PC-3 (cell line): ENCODE results near the gene CYP2A7.
"Not testable (repeated sequence)": the region's sequence is repeated elsewhere in the genome, so short reads cannot be mapped to it uniquely, and the experiment has no call there.

ENCODE experiments used
- EZH2 ChIP-seq: fragments of 300-600 bp; sonication (generic); IDR thresholded peaks from one replicate; pipeline ENCODE4 v1.6.1; 2017; ENCODE audit warnings: antibody characterized with exemption, mild to moderate bottlenecking, low read length; ENCODE audit not compliant: unreplicated experiment
- EZH2phosphoT487 ChIP-seq: fragments of 300-600 bp; sonication (generic); IDR thresholded peaks from 2 replicates; pipeline ENCODE4 v1.6.1; 2018; ENCODE audit warnings: mild to moderate bottlenecking, antibody characterized with exemption, low read length, borderline replicate concordance
- TF ChIP-seq, protein P1 (sequence below): fragments of 300-600 bp; sonication (generic); conservative IDR thresholded peaks from 2 replicates; pipeline ENCODE4 v1.5.1; 2017; ENCODE audit warnings: antibody characterized with exemption, low read depth, mild to moderate bottlenecking, low read length

DNA sequence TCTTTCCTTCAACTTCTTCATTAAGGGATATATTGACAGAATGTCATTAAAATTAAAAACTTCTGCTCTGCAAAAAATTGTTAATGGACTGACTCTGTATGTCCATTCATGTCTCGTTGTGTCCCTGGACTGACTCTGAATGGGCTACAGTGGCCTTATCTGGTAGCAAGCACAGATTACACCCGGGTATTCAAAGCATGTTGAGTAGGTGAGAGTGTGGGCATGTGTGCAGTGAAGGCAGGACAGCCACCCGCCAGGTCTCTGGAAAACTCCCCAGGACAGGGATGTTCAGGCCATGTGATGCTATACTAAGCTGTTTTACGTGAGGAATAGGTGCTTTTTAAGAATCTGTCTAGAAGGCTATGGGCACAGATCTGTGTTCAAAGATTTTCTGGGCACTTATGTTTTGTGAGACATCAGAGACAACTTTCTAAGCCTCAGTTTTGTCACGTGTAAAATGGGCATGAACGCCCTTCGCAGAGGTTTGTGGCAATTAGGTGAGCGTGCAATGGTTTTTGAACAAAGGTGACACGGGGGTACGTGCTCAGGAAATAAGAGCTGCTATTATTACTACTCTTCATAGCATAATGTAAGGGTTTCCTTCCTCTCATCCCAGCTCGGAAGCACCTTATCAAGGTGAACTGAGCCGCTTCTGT lies 38.9 kb downstream of the CYP2A7 start:
- TF ChIP-seq, protein P1, sequence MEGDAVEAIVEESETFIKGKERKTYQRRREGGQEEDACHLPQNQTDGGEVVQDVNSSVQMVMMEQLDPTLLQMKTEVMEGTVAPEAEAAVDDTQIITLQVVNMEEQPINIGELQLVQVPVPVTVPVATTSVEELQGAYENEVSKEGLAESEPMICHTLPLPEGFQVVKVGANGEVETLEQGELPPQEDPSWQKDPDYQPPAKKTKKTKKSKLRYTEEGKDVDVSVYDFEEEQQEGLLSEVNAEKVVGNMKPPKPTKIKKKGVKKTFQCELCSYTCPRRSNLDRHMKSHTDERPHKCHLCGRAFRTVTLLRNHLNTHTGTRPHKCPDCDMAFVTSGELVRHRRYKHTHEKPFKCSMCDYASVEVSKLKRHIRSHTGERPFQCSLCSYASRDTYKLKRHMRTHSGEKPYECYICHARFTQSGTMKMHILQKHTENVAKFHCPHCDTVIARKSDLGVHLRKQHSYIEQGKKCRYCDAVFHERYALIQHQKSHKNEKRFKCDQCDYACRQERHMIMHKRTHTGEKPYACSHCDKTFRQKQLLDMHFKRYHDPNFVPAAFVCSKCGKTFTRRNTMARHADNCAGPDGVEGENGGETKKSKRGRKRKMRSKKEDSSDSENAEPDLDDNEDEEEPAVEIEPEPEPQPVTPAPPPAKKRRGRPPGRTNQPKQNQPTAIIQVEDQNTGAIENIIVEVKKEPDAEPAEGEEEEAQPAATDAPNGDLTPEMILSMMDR = not testable (repeated sequence)
- TF ChIP-seq EZH2phosphoT487, EZH2: not testable (repeated sequence)
